Loucy (cell line): ENCODE results near the gene HMGXB3.

Experiments
- H2AFZ ChIP-seq: fragments of 200-600 bp; sonication (generic); 2 replicates; pipeline ENCODE4 v1.6.0; 2016; ENCODE audit warnings: antibody characterized with exemption, mild to moderate bottlenecking, low read length, moderate library complexity
- H3F3A ChIP-seq: fragments of 200-600 bp; 2 replicates; pipeline ENCODE4 v1.6.0; 2016; ENCODE audit warnings: antibody characterized with exemption, low read depth, mild to moderate bottlenecking
- H3K27me3 ChIP-seq: fragments of 200-600 bp; sonication (generic); 2 replicates; pipeline ENCODE4 v1.6.1; 2014; ENCODE audit warnings: low read length, mild to moderate bottlenecking; ENCODE audit not compliant: insufficient read depth, poor library complexity, severe bottlenecking
- H3K36me3 ChIP-seq: fragments of 200-600 bp; sonication (generic); 2 replicates; pipeline ENCODE4 v1.6.1; 2016; ENCODE audit warnings: low read length; ENCODE audit not compliant: insufficient read depth
- H3K4me1 ChIP-seq: fragments of 200-600 bp; sonication (generic); 2 replicates; pipeline ENCODE4 v1.5.1; 2014; ENCODE audit warnings: low read length, mild to moderate bottlenecking; ENCODE audit not compliant: insufficient read depth, poor library complexity, severe bottlenecking
- H3K4me2 ChIP-seq: fragments of 200-600 bp; sonication (generic); 2 replicates; pipeline ENCODE4 v1.6.0; 2014; ENCODE audit warnings: antibody characterized with exemption, low read length, low read depth, mild to moderate bottlenecking; ENCODE audit not compliant: poor library complexity, severe bottlenecking
- H3K4me3 ChIP-seq: fragments of 200-600 bp; sonication (generic); 2 replicates; pipeline ENCODE4 v1.5.1; 2014; ENCODE audit warnings: low read length, mild to moderate bottlenecking, mixed read lengths; ENCODE audit not compliant: poor library complexity, severe bottlenecking
- H3K79me2 ChIP-seq: fragments of 200-600 bp; sonication (generic); 2 replicates; pipeline ENCODE4 v1.6.1; 2014; ENCODE audit warnings: low read length; ENCODE audit not compliant: insufficient read depth
- H3K9ac ChIP-seq: fragments of 200-600 bp; sonication (generic); 2 replicates; pipeline ENCODE4 v1.6.0; 2014; ENCODE audit warnings: mild to moderate bottlenecking, low read depth, low read length, moderate library complexity; ENCODE audit not compliant: poor library complexity, severe bottlenecking
- H3K9me2 ChIP-seq: fragments of 200-600 bp; sonication (generic); replicated peaks from 2 replicates; pipeline ENCODE4 v1.6.1; 2016; ENCODE audit warnings: low read depth, low read length, mixed read lengths
- H3K9me3 ChIP-seq: fragments of 200-600 bp; sonication (generic); 2 replicates; pipeline ENCODE4 v1.6.1; 2014; ENCODE audit warnings: mild to moderate bottlenecking, antibody characterized with exemption, low read length, low read depth; ENCODE audit not compliant: insufficient read depth
- H4K20me1 ChIP-seq: fragments of 200-600 bp; sonication (generic); 2 replicates; pipeline ENCODE4 v1.6.0; 2014; ENCODE audit warnings: antibody characterized with exemption, low read length, mild to moderate bottlenecking; ENCODE audit not compliant: insufficient read depth, poor library complexity, severe bottlenecking
- CTCF ChIP-seq: fragments of 200-600 bp; sonication (generic); conservative IDR thresholded peaks from 2 replicates; pipeline ENCODE4 v1.5.1; 2014; ENCODE audit warnings: mild to moderate bottlenecking, antibody characterized with exemption, low read length
- EZH2phosphoT487 ChIP-seq: fragments of 200-600 bp; IDR thresholded peaks from 2 replicates; pipeline ENCODE4 v1.6.1; 2018; ENCODE audit warnings: antibody characterized with exemption, mild to moderate bottlenecking, moderate library complexity, borderline replicate concordance

Gene HMGXB3

GRCh38 chr5:149953436-149954121, 47.0 kb upstream of the HMGXB3 start:
- Histone ChIP-seq H3K4me1 (no peaks in the 10 kb centered on the region), H3K4me2 (no peak overlapping the region), H3K79me2 (no peaks in the 10 kb centered on the region), H4K20me1 (no peaks in the 10 kb centered on the region), H3K27me3 (no peaks in the 10 kb centered on the region), H2AFZ (no peak overlapping the region), H3F3A (no peaks in the 10 kb centered on the region), H3K9ac (no peak overlapping the region), H3K9me2 (no peaks in the 10 kb centered on the region), H3K4me3 (no peak overlapping the region), H3K9me3 (no peaks in the 10 kb centered on the region), H3K36me3 (no peaks in the 10 kb centered on the region)
- TF ChIP-seq EZH2phosphoT487 (no peak), CTCF (no peak)

- Histone ChIP-seq H3K9me3 (no peaks in the 10 kb centered on the region), H3K4me1 (peaks cover 7% of the 10 kb centered on the region), H3K27me3 (no peaks in the 10 kb centered on the region), H3F3A (no peaks in the 10 kb centered on the region), H3K36me3 (no peaks in the 10 kb centered on the region), H3K79me2 (no peaks in the 10 kb centered on the region), H3K4me2 (no peak overlapping the region), H3K4me3 (no peak overlapping the region), H4K20me1 (no peaks in the 10 kb centered on the region), H3K9me2 (no peaks in the 10 kb centered on the region), H3K9ac (no peak overlapping the region), H2AFZ (no peak overlapping the region)
- TF ChIP-seq CTCF (no peak), EZH2phosphoT487 (no peak)
Observed at GRCh38 chr5:149954798-149955197, 45.7 kb upstream of the HMGXB3 start.

- Histone ChIP-seq H3K9ac (no peak overlapping the region), H3K9me2 (no peaks in the 10 kb centered on the region)
- TF ChIP-seq CTCF, result no peak
- no peak for TF ChIP-seq EZH2phosphoT487
Observed at GRCh38 chr5:149956685-149957084, 43.9 kb upstream of the HMGXB3 start.

More at GRCh38 chr5:149956685-149957084, 43.9 kb upstream of the HMGXB3 start:
- no peaks in the 10 kb centered on the region for H3K27me3 ChIP-seq
- H2AFZ ChIP-seq, result no peak overlapping the region
- peaks cover 15% of the 10 kb centered on the region for H3K4me1 ChIP-seq
- H3F3A ChIP-seq, result no peaks in the 10 kb centered on the region
- H4K20me1 ChIP-seq, result no peaks in the 10 kb centered on the region
- no peaks in the 10 kb centered on the region for H3K9me3 ChIP-seq
- H3K36me3 ChIP-seq, result no peaks in the 10 kb centered on the region
- 0 out of 2 replicates have a peak, but pooled peaks cover 3% of the 10 kb centered on the region for H3K79me2 ChIP-seq
- H3K4me2 ChIP-seq, result no peak overlapping the region
- no peak overlapping the region for H3K4me3 ChIP-seq
